ENCODE measurements around the gene SORBS1.

GRCh38 chr10:95565336-95565735, 4.2 kb upstream of the SORBS1 start:
- TF ChIP-seq, protein P1, sequence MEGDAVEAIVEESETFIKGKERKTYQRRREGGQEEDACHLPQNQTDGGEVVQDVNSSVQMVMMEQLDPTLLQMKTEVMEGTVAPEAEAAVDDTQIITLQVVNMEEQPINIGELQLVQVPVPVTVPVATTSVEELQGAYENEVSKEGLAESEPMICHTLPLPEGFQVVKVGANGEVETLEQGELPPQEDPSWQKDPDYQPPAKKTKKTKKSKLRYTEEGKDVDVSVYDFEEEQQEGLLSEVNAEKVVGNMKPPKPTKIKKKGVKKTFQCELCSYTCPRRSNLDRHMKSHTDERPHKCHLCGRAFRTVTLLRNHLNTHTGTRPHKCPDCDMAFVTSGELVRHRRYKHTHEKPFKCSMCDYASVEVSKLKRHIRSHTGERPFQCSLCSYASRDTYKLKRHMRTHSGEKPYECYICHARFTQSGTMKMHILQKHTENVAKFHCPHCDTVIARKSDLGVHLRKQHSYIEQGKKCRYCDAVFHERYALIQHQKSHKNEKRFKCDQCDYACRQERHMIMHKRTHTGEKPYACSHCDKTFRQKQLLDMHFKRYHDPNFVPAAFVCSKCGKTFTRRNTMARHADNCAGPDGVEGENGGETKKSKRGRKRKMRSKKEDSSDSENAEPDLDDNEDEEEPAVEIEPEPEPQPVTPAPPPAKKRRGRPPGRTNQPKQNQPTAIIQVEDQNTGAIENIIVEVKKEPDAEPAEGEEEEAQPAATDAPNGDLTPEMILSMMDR (conservative IDR thresholded peaks at IDR 0.05; ENCODE audit: low read length), result no peak
- no peak for TF ChIP-seq EZH2phosphoT487 (IDR thresholded peaks at IDR 0.05; ENCODE audit: borderline replicate concordance, low read depth, low read length)
